HUES48 (cell line): ENCODE data around the gene STK32B.
"Not testable (repeated sequence)": the region's sequence is repeated elsewhere in the genome, so short reads cannot be mapped to it uniquely, and the experiment has no call there.

Experiments used
- H3K27ac ChIP-seq: one replicate; pipeline ENCODE4 v1.7.0; 2013; ENCODE audit warnings: low read depth, low read length, inconsistent platforms
- H3K27me3 ChIP-seq: 2 replicates; pipeline ENCODE4 v1.6.1; 2013; ENCODE audit warnings: mild to moderate bottlenecking, low read length; ENCODE audit not compliant: control insufficient read depth, insufficient read depth
- H3K36me3 ChIP-seq: 2 replicates; pipeline ENCODE4 v1.6.1; 2013; ENCODE audit warnings: low read length; ENCODE audit not compliant: control insufficient read depth, insufficient read depth
- H3K4me1 ChIP-seq: 2 replicates; pipeline ENCODE4 v1.6.1; 2013; ENCODE audit warnings: mild to moderate bottlenecking, low read length; ENCODE audit not compliant: control insufficient read depth, insufficient read depth
- H3K4me3 ChIP-seq: 2 replicates; pipeline ENCODE4 v1.5.1; 2013; ENCODE audit warnings: mild to moderate bottlenecking, low read depth, low read length
- H3K9ac ChIP-seq: 2 replicates; pipeline ENCODE4 v1.6.1; 2013; ENCODE audit warnings: mild to moderate bottlenecking, low read depth, low read length, moderate library complexity
- H3K9me3 ChIP-seq: 2 replicates; pipeline ENCODE4 v1.6.1; 2013; ENCODE audit warnings: low read length; ENCODE audit not compliant: control insufficient read depth, insufficient read depth

The STK32B gene

GRCh38 chr4:5222047-5222446 is 170.8 kb downstream of the STK32B start:
- Histone ChIP-seq H3K27me3 (no peaks in the 10 kb centered on the region), H3K4me3 (no peak overlapping the region), H3K4me1 (peaks cover 7% of the 10 kb centered on the region), H3K9ac (no peak overlapping the region), H3K9me3 (peaks cover 14% of the 10 kb centered on the region), H3K36me3 (no peaks in the 10 kb centered on the region), H3K27ac (no peak overlapping the region)

DNA sequence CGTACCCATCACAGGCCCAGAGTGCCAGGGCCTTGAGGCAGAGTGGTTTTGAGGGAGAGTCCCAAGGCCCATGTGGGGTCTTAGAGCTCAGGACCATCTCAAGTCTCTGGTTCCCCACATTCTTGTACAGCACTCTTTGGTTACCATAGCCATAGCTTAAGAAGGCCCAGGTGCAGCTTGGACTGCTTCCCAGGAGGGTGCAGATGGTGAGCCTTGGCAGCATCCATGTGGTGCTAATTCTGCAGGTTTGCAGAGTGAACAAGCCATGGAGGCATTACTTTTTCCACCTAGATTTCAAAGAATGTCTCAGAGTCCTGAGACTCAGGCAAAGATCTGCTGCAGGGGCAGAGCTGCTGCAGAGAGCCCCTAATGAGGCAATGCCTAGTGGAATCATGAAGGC is 171.7 kb downstream of the STK32B start:
- H3K27ac ChIP-seq, result no peak overlapping the region
- H3K9me3 ChIP-seq, result peaks cover 14% of the 10 kb centered on the region

GRCh38 chr4:5224340-5224739 is 173.1 kb downstream of the STK32B start:
- no peaks in the 10 kb centered on the region for H3K27me3 ChIP-seq
- no peak overlapping the region for H3K9ac ChIP-seq
- H3K9me3 ChIP-seq, result peaks cover 14% of the 10 kb centered on the region
- no peak overlapping the region for H3K27ac ChIP-seq
- no peaks in the 10 kb centered on the region for H3K36me3 ChIP-seq
- H3K4me3 ChIP-seq, result no peak overlapping the region
- no peaks in the 10 kb centered on the region for H3K4me1 ChIP-seq

More for the DNA sequence above, 171.7 kb downstream of the STK32B start:
- Histone ChIP-seq H3K27me3 (no peaks in the 10 kb centered on the region), H3K9ac (no peak overlapping the region), H3K4me3 (no peak overlapping the region), H3K4me1 (peaks cover 7% of the 10 kb centered on the region), H3K36me3 (no peaks in the 10 kb centered on the region)

- Histone ChIP-seq H3K4me3 (no peak overlapping the region), H3K4me1 (no peaks in the 10 kb centered on the region), H3K9ac (no peak overlapping the region), H3K27ac (no peak overlapping the region), H3K27me3 (no peaks in the 10 kb centered on the region), H3K36me3 (no peaks in the 10 kb centered on the region), H3K9me3 (no peaks in the 10 kb centered on the region)
These were observed 181.3 kb downstream of the STK32B start for GRCh38 chr4:5232549-5232948.

DNA sequence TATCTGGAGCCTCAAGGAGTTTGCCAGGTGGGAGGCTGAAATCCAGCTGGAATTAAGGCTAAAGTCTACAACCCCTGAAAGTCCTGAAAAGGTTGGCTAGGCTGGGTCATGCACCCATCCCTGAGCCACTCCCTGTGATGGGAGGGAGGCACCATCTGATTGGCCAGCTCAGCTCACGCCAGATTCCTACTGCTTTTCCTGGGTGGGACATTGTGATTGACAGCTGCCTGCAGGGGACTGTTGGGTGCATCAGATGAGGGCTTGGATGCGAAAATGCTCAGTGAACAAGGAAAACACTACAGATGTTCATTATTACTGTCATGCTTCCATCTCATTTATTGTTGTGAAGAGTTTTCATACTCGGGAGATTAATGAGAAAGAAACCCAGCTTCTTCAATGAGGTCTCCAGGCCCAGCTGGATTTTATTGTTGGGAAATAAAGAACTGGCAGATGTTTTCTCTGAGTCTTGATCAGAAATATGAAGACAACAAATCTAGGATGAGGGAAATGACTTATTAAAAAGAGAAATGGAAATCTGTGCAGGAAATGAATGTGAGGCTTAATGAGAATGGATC is 185.9 kb downstream of the STK32B start:
- H3K9me3 ChIP-seq, result no peaks in the 10 kb centered on the region
- no peak overlapping the region for H3K4me3 ChIP-seq
- no peaks in the 10 kb centered on the region for H3K27me3 ChIP-seq
- no peaks in the 10 kb centered on the region for H3K4me1 ChIP-seq
- no peak overlapping the region for H3K9ac ChIP-seq
- H3K36me3 ChIP-seq, result no peaks in the 10 kb centered on the region
- no peak overlapping the region for H3K27ac ChIP-seq

DNA sequence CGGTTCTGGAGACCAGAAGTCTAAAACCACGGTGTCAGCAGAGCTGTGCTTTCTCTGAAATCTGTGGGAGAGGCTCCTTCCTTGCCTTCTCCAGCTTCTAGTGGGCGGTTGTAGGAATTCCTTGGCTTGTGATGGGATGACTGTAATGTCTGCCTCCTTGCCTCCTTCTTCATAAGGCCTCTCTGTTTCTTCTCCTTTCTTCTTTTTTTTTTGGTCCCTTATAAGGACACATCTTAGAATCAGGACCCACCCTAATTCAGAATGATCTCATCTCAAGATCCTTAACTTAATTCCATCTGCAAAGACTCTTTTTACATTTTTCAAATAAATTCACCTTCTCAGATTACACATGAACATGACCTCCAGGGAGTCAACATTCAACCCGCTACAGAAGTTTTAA is 186.9 kb downstream of the STK32B start:
- no peaks in the 10 kb centered on the region for H3K27me3 ChIP-seq
- H3K27ac ChIP-seq, result no peak overlapping the region
- H3K4me3 ChIP-seq, result no peak overlapping the region
- no peaks in the 10 kb centered on the region for H3K9me3 ChIP-seq
- no peak overlapping the region for H3K9ac ChIP-seq
- H3K4me1 ChIP-seq, result no peaks in the 10 kb centered on the region
- H3K36me3 ChIP-seq, result no peaks in the 10 kb centered on the region

DNA sequence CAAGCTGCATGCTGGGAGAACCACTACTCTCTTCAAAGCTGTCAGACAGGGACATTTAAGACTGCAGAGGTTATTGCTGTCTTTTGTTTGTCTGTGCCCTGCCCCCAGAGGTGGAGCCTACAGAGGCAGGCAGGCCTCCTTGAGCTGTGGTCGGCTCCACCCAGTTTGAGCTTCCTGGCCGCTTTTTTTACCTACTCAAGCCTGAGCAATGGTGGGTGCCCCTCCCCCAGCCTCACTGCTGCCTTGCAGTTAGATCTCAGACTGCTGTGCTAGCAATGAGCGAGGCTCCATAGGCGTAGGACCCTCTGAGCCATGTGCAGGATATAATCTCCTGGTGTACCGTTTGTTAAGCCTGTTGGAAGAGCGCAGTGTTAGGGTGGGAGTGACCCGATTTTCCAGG is 195.8 kb downstream of the STK32B start:
- not testable (repeated sequence) for H3K27ac ChIP-seq, H3K27me3 ChIP-seq, H3K4me1 ChIP-seq

DNA sequence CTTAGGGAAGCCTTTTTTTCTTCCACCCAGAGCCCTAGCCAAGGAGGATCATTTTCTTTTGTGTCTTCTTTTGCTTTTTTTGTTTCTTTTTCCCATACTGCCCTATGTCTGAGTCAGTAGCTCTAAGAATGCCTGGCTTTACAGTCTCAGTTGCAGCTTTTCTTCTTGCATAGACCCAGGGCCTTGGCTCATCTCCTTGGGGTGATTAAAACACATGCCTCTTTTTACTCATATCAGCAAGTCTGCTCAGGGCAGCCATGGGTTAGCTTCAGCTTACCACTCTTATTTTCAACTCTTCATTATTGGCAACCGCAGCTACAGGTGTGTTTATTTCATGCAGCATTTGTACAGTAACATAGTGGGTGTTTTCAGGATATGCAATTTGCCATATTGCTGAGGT is 196.5 kb downstream of the STK32B start:
- H3K27me3 ChIP-seq, result no peaks in the 10 kb centered on the region
- no peaks in the 10 kb centered on the region for H3K4me1 ChIP-seq
- H3K9me3 ChIP-seq, result peaks cover 11% of the 10 kb centered on the region; the same call in 1 of the 2 replicates
- no peak overlapping the region for H3K4me3 ChIP-seq
- H3K9ac ChIP-seq, result no peak overlapping the region
- H3K36me3 ChIP-seq, result no peaks in the 10 kb centered on the region
- no peak overlapping the region for H3K27ac ChIP-seq

More for the DNA sequence above, 195.8 kb downstream of the STK32B start:
- not testable (repeated sequence) for H3K9ac ChIP-seq, H3K4me3 ChIP-seq, H3K36me3 ChIP-seq
- peaks cover 11% of the 10 kb centered on the region; the same call in 1 of the 2 replicates for H3K9me3 ChIP-seq

DNA sequence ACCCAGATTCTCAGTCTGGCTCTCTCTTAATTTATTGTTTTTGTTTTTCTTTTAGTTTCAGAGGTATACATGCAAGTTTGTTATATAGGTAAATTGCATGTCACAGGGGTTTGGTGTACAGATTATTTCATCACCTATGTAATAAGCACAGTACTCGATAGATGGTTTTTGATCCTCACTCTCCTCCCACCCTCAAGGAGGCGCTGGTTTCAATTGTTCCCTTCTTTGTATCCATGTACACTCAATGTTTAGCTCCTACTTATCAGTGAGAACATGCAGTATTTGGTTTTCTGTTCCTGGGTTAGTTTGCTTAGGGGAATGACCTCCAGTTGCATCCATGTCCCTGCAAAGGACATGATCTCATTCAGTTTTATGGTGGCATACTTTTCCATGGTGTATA is 198.4 kb downstream of the STK32B start:
- no peak overlapping the region for H3K27ac ChIP-seq
- no peaks in the 10 kb centered on the region for H3K36me3 ChIP-seq
- no peaks in the 10 kb centered on the region for H3K4me1 ChIP-seq
- H3K9me3 ChIP-seq, result peaks cover 11% of the 10 kb centered on the region; the same call in 1 of the 2 replicates
- H3K4me3 ChIP-seq, result no peak overlapping the region
- H3K9ac ChIP-seq, result no peak overlapping the region
- H3K27me3 ChIP-seq, result no peaks in the 10 kb centered on the region

DNA sequence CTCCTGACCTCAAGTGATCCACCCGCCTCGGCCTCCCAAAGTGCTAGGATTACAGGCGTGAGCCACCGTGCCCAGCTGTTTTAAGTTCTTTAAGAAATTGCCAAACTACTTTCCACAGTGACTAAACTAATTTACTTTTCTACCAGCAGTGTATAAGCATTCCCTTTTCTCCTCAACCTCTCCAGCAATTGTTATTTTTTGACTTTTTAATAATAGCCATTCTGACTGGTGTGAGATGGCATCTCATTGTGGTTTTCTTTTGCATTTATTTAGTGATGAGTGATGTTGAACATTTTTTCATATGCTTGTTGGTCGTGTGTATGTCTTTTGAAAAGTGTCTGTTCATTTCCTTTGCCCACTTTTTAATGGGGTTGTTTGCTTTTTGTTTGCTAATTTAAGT is 199.3 kb downstream of the STK32B start:
- not testable (repeated sequence) for H3K4me3 ChIP-seq, H3K36me3 ChIP-seq, H3K9ac ChIP-seq, H3K27me3 ChIP-seq, H3K4me1 ChIP-seq, H3K27ac ChIP-seq
- H3K9me3 ChIP-seq, result peaks cover 11% of the 10 kb centered on the region; the same call in 1 of the 2 replicates

GRCh38 chr4:5256421-5256820 is 205.1 kb downstream of the STK32B start:
- Histone ChIP-seq H3K4me1 (no peaks in the 10 kb centered on the region), H3K4me3 (no peak overlapping the region), H3K36me3 (no peaks in the 10 kb centered on the region), H3K9ac (no peak overlapping the region), H3K9me3 (no peaks in the 10 kb centered on the region), H3K27ac (no peak overlapping the region), H3K27me3 (no peaks in the 10 kb centered on the region)

- no peaks in the 10 kb centered on the region for H3K9me3 ChIP-seq
- no peak overlapping the region for H3K27ac ChIP-seq
- no peak overlapping the region for H3K9ac ChIP-seq
- H3K27me3 ChIP-seq, result no peaks in the 10 kb centered on the region
- no peaks in the 10 kb centered on the region for H3K36me3 ChIP-seq
- H3K4me1 ChIP-seq, result no peaks in the 10 kb centered on the region
- H3K4me3 ChIP-seq, result no peak overlapping the region
These were observed 205.8 kb downstream of the STK32B start for GRCh38 chr4:5257086-5257485.
